Ramos (cell line): ENCODE measurements around the gene PDLIM5.

Experiments
- in situ Hi-C: fragments of 300-500 bp; cut with MboI; formaldehyde crosslinking; loops from one replicate; pipeline ENCODE4 v1.14.3; 2022; ENCODE audit warnings: low sequenced_read_pairs; ENCODE audit not compliant: unreplicated experiment

PDLIM5 gene

GRCh38 chr4:94519925-94520789 is 68.4 kb downstream of the PDLIM5 start:
- in situ Hi-C loops: no loop called here

GRCh38 chr4:94523033-94523580 is 71.4 kb downstream of the PDLIM5 start:
- in situ Hi-C loops: no loop called here

- in situ Hi-C loops: no loop called here
These were observed 71.9 kb downstream of the PDLIM5 start for GRCh38 chr4:94523617-94524016.

GRCh38 chr4:94525993-94526728 is 74.4 kb downstream of the PDLIM5 start:
- in situ Hi-C loops: no loop called here

- in situ Hi-C loops: no loop called here
These were observed 76.0 kb downstream of the PDLIM5 start for GRCh38 chr4:94527556-94528233.

GRCh38 chr4:94528792-94529451 is 77.2 kb downstream of the PDLIM5 start:
- in situ Hi-C loops: no loop called here

- in situ Hi-C loops: no loop called here
These were observed 78.3 kb downstream of the PDLIM5 start for GRCh38 chr4:94530073-94530472.

GRCh38 chr4:94531991-94532789 is 80.4 kb downstream of the PDLIM5 start:
- in situ Hi-C loops: no loop called here

GRCh38 chr4:94533405-94534223 is 81.9 kb downstream of the PDLIM5 start:
- in situ Hi-C loops: no loop called here

GRCh38 chr4:94534401-94535312 is 82.9 kb downstream of the PDLIM5 start:
- in situ Hi-C loops: no loop called here

GRCh38 chr4:94536049-94536448 is 84.3 kb downstream of the PDLIM5 start:
- in situ Hi-C loops: no loop called here

GRCh38 chr4:94536649-94537469 is 85.1 kb downstream of the PDLIM5 start:
- in situ Hi-C loops: no loop called here

GRCh38 chr4:94537921-94538628 is 86.3 kb downstream of the PDLIM5 start:
- in situ Hi-C loops: no loop called here

GRCh38 chr4:94540476-94540875 is 88.7 kb downstream of the PDLIM5 start:
- in situ Hi-C loops: no loop called here

GRCh38 chr4:94544811-94545210 is 93.1 kb downstream of the PDLIM5 start:
- in situ Hi-C loops: no loop called here

GRCh38 chr4:94545296-94545695 is 93.6 kb downstream of the PDLIM5 start:
- in situ Hi-C loops: no loop called here
